Mesenchymal stem cell (in vitro differentiated cells and primary cell): ENCODE results near the gene PHF5A.
A peak's percentile ranks its signal among the peaks of the same experiment; 100 is the strongest.

ENCODE experiments used
- DNase-seq: peaks from one replicate; pipeline ENCODE4 v3.0.0-alpha.2; 2013
- H2AFZ ChIP-seq: one replicate; pipeline ENCODE4 v1.6.1; 2013; ENCODE audit warnings: low read depth, mild to moderate bottlenecking, control low read depth, inconsistent platforms, low read length, moderate library complexity
- H2AK5ac ChIP-seq: 2 replicates; pipeline ENCODE4 v1.6.1; 2013; ENCODE audit warnings: low read length, moderate library complexity, mild to moderate bottlenecking, inconsistent platforms; ENCODE audit not compliant: severe bottlenecking
- H2BK120ac ChIP-seq: one replicate; pipeline ENCODE4 v1.6.1; 2013; ENCODE audit warnings: low read depth, mild to moderate bottlenecking, inconsistent platforms, low read length, moderate library complexity
- H2BK12ac ChIP-seq, 2 experiments: one replicate each; pipeline ENCODE4 v1.6.1; 2013; ENCODE audit warnings: inconsistent platforms in 2 of 2, low read length in 2 of 2, mild to moderate bottlenecking in 2 of 2, moderate library complexity in 2 of 2, control low read depth in 1 of 2
- H2BK15ac ChIP-seq: one replicate; pipeline ENCODE4 v1.6.1; 2013; ENCODE audit warnings: mild to moderate bottlenecking, low read depth, inconsistent platforms; ENCODE audit not compliant: poor library complexity, severe bottlenecking
- H2BK5ac ChIP-seq: 2 replicates; pipeline ENCODE4 v1.6.1; 2013; ENCODE audit warnings: low read depth, mild to moderate bottlenecking, low read length, control low read depth, inconsistent platforms; ENCODE audit not compliant: poor library complexity, severe bottlenecking
- H3K14ac ChIP-seq, 2 experiments: one replicate each; pipeline ENCODE4 v1.6.1; 2013; ENCODE audit warnings: inconsistent platforms in 2 of 2, low read length in 2 of 2, control low read depth in 1 of 2, mild to moderate bottlenecking in 1 of 2, moderate library complexity in 1 of 2
- H3K18ac ChIP-seq, 2 experiments: one replicate each; pipeline ENCODE4 v1.6.1; 2013; ENCODE audit warnings: inconsistent platforms in 2 of 2, low read length in 2 of 2, control low read depth in 1 of 2, low read depth in 1 of 2, mild to moderate bottlenecking in 1 of 2
- H3K23ac ChIP-seq, 2 experiments: one replicate each; pipeline ENCODE4 v1.6.1; 2013; ENCODE audit warnings: inconsistent platforms in 2 of 2, low read length in 2 of 2, mild to moderate bottlenecking in 2 of 2, moderate library complexity in 2 of 2, control low read depth in 1 of 2
- H3K27ac ChIP-seq: 2 replicates; pipeline ENCODE4 v1.5.1; 2013; ENCODE audit warnings: mild to moderate bottlenecking, moderate library complexity, low read length, control low read depth, inconsistent platforms; ENCODE audit not compliant: poor library complexity, severe bottlenecking
- H3K27me3 ChIP-seq, 2 experiments: 2 replicates each; pipeline versions ENCODE4 v1.6.1 to v1.7.0; 2013; ENCODE audit warnings: low read length in 2 of 2, mild to moderate bottlenecking in 2 of 2, moderate library complexity in 2 of 2, control low read depth in 1 of 2, inconsistent platforms in 1 of 2; ENCODE audit not compliant: control insufficient read depth in 1 of 2, insufficient read depth in 1 of 2
- H3K36me3 ChIP-seq, 2 experiments: 2 replicates each; pipeline versions ENCODE4 v1.6.1 to v1.7.0; 2013; ENCODE audit warnings: low read length in 2 of 2, control low read depth in 1 of 2, inconsistent platforms in 1 of 2, low read depth in 1 of 2, mild to moderate bottlenecking in 1 of 2; ENCODE audit not compliant: insufficient read depth in 2 of 2, control insufficient read depth in 1 of 2
- H3K4ac ChIP-seq, 2 experiments: one replicate each; pipeline ENCODE4 v1.6.1; 2013; ENCODE audit warnings: inconsistent platforms in 2 of 2, low read length in 2 of 2, mild to moderate bottlenecking in 2 of 2, moderate library complexity in 2 of 2, control low read depth in 1 of 2, low read depth in 1 of 2
- H3K4me1 ChIP-seq: 2 replicates; pipeline ENCODE4 v1.6.1; 2013; ENCODE audit warnings: low read depth, low read length, control low read depth; ENCODE audit not compliant: control insufficient read depth, insufficient read depth
- H3K4me2 ChIP-seq: 2 replicates; pipeline ENCODE4 v1.6.1; 2013; ENCODE audit warnings: low read length, mild to moderate bottlenecking, inconsistent platforms; ENCODE audit not compliant: poor library complexity, severe bottlenecking
- H3K4me3 ChIP-seq, 2 experiments: 2 replicates each; pipeline versions ENCODE4 v1.5.1 to v1.7.0; 2013; ENCODE audit warnings: low read length in 2 of 2, mild to moderate bottlenecking in 2 of 2, control low read depth in 1 of 2, low read depth in 1 of 2; ENCODE audit not compliant: insufficient read depth in 1 of 2
- H3K79me1 ChIP-seq: replicated peaks from 2 replicates; pipeline ENCODE4 v1.6.1; 2013; ENCODE audit warnings: mild to moderate bottlenecking, control low read depth, low read length, inconsistent platforms; ENCODE audit not compliant: poor library complexity, severe bottlenecking
- H3K9ac ChIP-seq: 2 replicates; pipeline ENCODE4 v1.7.0; 2013; ENCODE audit warnings: mild to moderate bottlenecking, low read length, moderate library complexity
- H3K9me3 ChIP-seq: 2 replicates; pipeline ENCODE4 v1.7.0; 2013; ENCODE audit warnings: mild to moderate bottlenecking, low read length; ENCODE audit not compliant: control insufficient read depth
- H4K8ac ChIP-seq: one replicate; pipeline ENCODE4 v1.6.1; 2013; ENCODE audit warnings: inconsistent platforms, mild to moderate bottlenecking, low read length, moderate library complexity
- H4K91ac ChIP-seq: one replicate; pipeline ENCODE4 v1.6.1; 2013; ENCODE audit warnings: mild to moderate bottlenecking, low read length, inconsistent platforms
- whole genome bisulfite sequencing: methylation state at CpG from one replicate; pipeline ENCODE4 v1.1.7; 2013; ENCODE audit warnings: mixed read lengths; 5-methylcytosine and 5-hydroxymethylcytosine counted together

The PHF5A gene

DNA sequence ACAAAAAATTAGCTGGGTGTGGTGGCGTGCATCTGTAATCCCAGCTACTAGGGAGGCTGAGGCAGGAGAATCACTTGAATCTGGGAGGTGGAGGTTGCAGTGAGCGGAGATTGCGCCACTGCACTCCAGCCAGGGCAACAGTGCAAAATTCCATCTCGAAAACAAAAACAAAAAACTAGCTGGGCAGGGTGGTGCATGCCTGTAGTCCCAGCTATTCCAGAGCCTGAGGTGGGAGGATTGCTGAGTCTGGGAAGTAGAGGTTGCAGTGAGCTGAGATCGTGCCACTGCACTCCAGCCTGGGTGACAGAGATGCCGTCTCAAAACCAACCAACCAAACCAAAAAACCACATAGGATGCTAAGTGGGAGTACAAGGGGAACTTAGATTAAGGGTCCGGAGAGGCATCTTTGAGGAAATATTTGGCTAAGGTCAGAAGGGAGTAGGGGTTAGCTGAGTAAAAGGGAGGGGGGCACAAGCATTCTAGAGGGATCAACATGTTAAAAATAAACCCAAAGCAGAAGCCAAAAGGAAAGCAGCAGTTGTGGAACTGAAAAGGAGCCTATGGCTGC lies 10.2 kb downstream of the PHF5A start:
- Histone ChIP-seq H3K9ac (no peak overlapping the region), H2BK120ac (no peak overlapping the region), H2BK15ac (no peak overlapping the region), H2AFZ (no peak overlapping the region), H2BK12ac (no peak overlapping the region), H3K4ac (no peak overlapping the region), H3K36me3 (peaks cover 34 to 53% of the 10 kb centered on the region in 2 experiments), H3K9me3 (no peaks in the 10 kb centered on the region), H3K27me3 (no peaks in the 10 kb centered on the region), H4K91ac (no peak overlapping the region), H3K14ac (no peak overlapping the region), H2AK5ac (no peak overlapping the region), H3K79me1 (peaks cover 16% of the 10 kb centered on the region), H2BK5ac (no peak overlapping the region), H3K18ac (no peak overlapping the region), H3K4me3 (no peak overlapping the region), H3K4me2 (no peak overlapping the region), H3K4me1 (peaks cover 3% of the 10 kb centered on the region), H4K8ac (no peak overlapping the region), H3K27ac (no peak overlapping the region), H3K23ac (no peak overlapping the region)
- 97% methylated on average over 5 of the region's 7 CpGs for WGBS
- no peak for DNase-seq

DNA sequence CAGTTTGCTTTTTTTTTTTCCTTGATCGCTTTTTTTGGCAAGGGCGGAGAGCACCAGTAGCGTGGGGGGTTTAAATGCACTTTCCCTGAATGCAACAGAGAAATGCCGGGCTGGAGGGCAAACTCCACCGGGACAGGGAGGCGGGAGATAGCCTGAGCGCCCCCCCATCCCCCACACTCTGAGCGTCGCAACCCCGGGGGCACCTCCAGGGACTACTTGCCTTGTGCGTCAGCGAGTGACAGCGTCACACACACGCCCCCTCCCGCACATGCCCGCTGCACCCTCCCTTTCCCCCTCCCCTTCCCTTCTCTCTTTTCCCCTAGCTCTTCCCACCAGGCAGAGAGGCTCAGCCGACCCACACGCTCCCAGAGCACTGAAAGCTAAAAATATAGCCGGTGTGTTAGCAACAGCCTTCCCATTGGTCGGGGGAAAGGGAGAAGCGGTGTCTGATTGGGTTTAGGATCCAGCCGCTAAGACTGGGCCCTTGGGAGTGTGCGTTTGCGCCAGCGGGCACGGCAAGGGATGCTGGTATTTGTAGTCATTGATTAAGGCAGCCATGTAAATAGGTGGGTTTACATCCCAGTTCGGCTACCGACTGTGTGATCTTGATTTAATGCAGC lies 20.2 kb downstream of the PHF5A start:
- peaks cover 3 to 5% of the 10 kb centered on the region in 2 experiments for H3K36me3 ChIP-seq
- peak overlapping the region in 1 of 2 experiments; percentile 82 for H2BK12ac ChIP-seq
- no peak overlapping the region for H2AFZ ChIP-seq
- peak overlapping the region in 1 of 2 experiments; percentile 51 for H3K23ac ChIP-seq
- H3K79me1 ChIP-seq = no peaks in the 10 kb centered on the region
- peak overlapping the region; percentile 93 to 99 for H3K4me3 ChIP-seq
- 2% methylated on average over 26 of the region's 28 CpGs for WGBS
- peak overlapping the region; percentile 94 for H3K27ac ChIP-seq
- H3K4me2 ChIP-seq = peak overlapping the region; percentile 87
- peak overlapping the region; percentile 61 to 95 for H3K4ac ChIP-seq
- H2BK5ac ChIP-seq = peak overlapping the region; percentile 57
- DNase-seq = peak; percentile 100
- no peak overlapping the region for H2AK5ac ChIP-seq
- peak overlapping the region; percentile 97 for H4K8ac ChIP-seq
- peak overlapping the region; percentile 88 to 89 for H3K14ac ChIP-seq
- H2BK120ac ChIP-seq = peak overlapping the region; percentile 97
- peak overlapping the region; percentile 78 to 98 for H3K18ac ChIP-seq
- peak overlapping the region; percentile 99 for H3K9ac ChIP-seq
- no peaks in the 10 kb centered on the region for H3K27me3 ChIP-seq
- peak overlapping the region; percentile 79 for H4K91ac ChIP-seq
- H3K9me3 ChIP-seq = no peaks in the 10 kb centered on the region
- peaks cover 3% of the 10 kb centered on the region for H3K4me1 ChIP-seq
- peak overlapping the region; percentile 98 for H2BK15ac ChIP-seq

DNA sequence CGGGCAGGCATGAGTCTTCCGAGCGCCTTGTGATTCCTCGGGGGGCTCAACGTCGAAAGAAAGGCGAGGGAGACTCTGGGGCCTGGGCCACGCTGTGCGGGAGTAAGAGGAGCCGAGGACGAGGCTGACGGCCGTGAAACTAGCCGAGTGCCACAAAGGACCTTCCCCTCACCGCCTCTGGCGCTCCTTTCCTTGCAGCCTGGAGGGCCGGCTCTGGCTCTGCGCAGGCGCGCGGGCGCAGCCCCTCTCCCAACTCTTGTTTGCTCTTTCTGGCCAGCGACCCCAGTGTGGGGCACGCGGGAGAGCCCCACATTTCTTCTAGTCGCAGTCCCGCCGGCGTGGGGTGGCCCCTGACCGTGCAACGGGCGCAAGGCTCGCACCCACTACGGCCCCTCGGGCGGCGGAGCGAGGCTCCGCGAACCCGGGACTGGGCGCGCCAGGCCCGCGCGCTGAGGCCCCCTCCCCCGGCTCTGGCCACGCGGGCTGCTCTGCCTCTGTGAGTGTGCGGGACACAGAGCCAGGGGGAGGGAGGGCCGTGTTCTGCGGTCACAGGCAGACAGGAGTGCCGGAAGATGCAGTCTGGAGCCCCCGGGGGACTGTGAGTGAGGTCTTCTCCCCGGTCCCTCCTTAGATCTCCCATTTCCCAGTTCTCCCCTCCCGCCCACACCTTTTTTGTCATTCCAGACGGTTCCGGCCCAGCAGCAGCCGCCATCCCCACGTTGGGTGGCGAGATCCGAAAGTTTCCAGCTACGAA lies 20.9 kb downstream of the PHF5A start:
- H2BK12ac ChIP-seq = peak overlapping the region; percentile 72 to 82
- peak overlapping the region; percentile 89 to 99 for H3K14ac ChIP-seq
- DNase-seq = peak; percentile 85
- peak overlapping the region; percentile 99 for H3K9ac ChIP-seq
- peaks cover 7 to 11% of the 10 kb centered on the region in 2 experiments for H3K36me3 ChIP-seq
- peak overlapping the region; percentile 98 for H3K27ac ChIP-seq
- peak overlapping the region; percentile 24 for H2AFZ ChIP-seq
- peak overlapping the region; percentile 78 to 98 for H3K18ac ChIP-seq
- H2BK120ac ChIP-seq = peak overlapping the region; percentile 97
- H3K4ac ChIP-seq = peak overlapping the region; percentile 61 to 95
- H3K4me2 ChIP-seq = peak overlapping the region; percentile 87
- H3K79me1 ChIP-seq = no peaks in the 10 kb centered on the region
- peak overlapping the region; percentile 93 to 99 for H3K4me3 ChIP-seq
- H3K4me1 ChIP-seq = peaks cover 7% of the 10 kb centered on the region
- WGBS = under 1% methylated on average over 44 of the region's 63 CpGs
- peak overlapping the region; percentile 44 for H2AK5ac ChIP-seq
- H3K23ac ChIP-seq = peak overlapping the region; percentile 51 to 99
- H3K27me3 ChIP-seq = no peaks in the 10 kb centered on the region
- no peaks in the 10 kb centered on the region for H3K9me3 ChIP-seq
- H2BK15ac ChIP-seq = peak overlapping the region; percentile 98
- H2BK5ac ChIP-seq = peak overlapping the region; percentile 57
- peak overlapping the region; percentile 79 for H4K91ac ChIP-seq
- peak overlapping the region; percentile 97 for H4K8ac ChIP-seq
